ENCODE measurements around the gene TCEANC2.
"Not testable (repeated sequence)": the region's sequence is repeated elsewhere in the genome, so short reads cannot be mapped to it uniquely, and the experiment has no call there.

The TCEANC2 gene

GRCh38 chr1:54091666-54092065 lies 38.3 kb downstream of the TCEANC2 start:
- DNase-seq: no peak

GRCh38 chr1:54094001-54094729 lies 40.8 kb downstream of the TCEANC2 start:
- DNase-seq: no peak

GRCh38 chr1:54094730-54095105 lies 41.3 kb downstream of the TCEANC2 start:
- DNase-seq: not testable (repeated sequence)

- no peak for DNase-seq
Measured at GRCh38 chr1:54095546-54096226, 42.3 kb downstream of the TCEANC2 start.

- DNase-seq: no peak
Measured at GRCh38 chr1:54096227-54096876, 42.9 kb downstream of the TCEANC2 start.

- no peak for DNase-seq
Measured at GRCh38 chr1:54096877-54097240, 43.5 kb downstream of the TCEANC2 start.

- DNase-seq: no peak
Measured at GRCh38 chr1:54099061-54099610, 45.7 kb downstream of the TCEANC2 start.

- DNase-seq: no peak
Measured at GRCh38 chr1:54100500-54100899, 47.1 kb downstream of the TCEANC2 start.

- no peak for DNase-seq
Measured at GRCh38 chr1:54103414-54103813, 50.0 kb downstream of the TCEANC2 start.

GRCh38 chr1:54104613-54105012 lies 51.2 kb downstream of the TCEANC2 start:
- DNase-seq: not testable (repeated sequence)

- no peak for DNase-seq
Measured at GRCh38 chr1:54105080-54105479, 51.7 kb downstream of the TCEANC2 start.

GRCh38 chr1:54105736-54106269 lies 52.4 kb downstream of the TCEANC2 start:
- no peak for DNase-seq

GRCh38 chr1:54107131-54107530 lies 53.7 kb downstream of the TCEANC2 start:
- DNase-seq: no peak

- no peak for DNase-seq
Measured at GRCh38 chr1:54108156-54108555, 54.7 kb downstream of the TCEANC2 start.

- no peak for DNase-seq
Measured at GRCh38 chr1:54109129-54110090, 56.0 kb downstream of the TCEANC2 start.

GRCh38 chr1:54110996-54111395 lies 57.6 kb downstream of the TCEANC2 start:
- no peak for DNase-seq

GRCh38 chr1:54111624-54112023 lies 58.2 kb downstream of the TCEANC2 start:
- no peak for DNase-seq

GRCh38 chr1:54112027-54112426 lies 58.6 kb downstream of the TCEANC2 start:
- DNase-seq: no peak

- no peak for DNase-seq
Measured at GRCh38 chr1:54112705-54113368, 59.4 kb downstream of the TCEANC2 start.

GRCh38 chr1:54114001-54114400 lies 60.6 kb downstream of the TCEANC2 start:
- DNase-seq: no peak

GRCh38 chr1:54114955-54115354 lies 61.5 kb downstream of the TCEANC2 start:
- no peak for DNase-seq

- no peak for DNase-seq
Measured at GRCh38 chr1:54115520-54115919, 62.1 kb downstream of the TCEANC2 start.
